ENCODE measurements around the gene ZNF606.
"Not testable (repeated sequence)": the region's sequence is repeated elsewhere in the genome, so short reads cannot be mapped to it uniquely, and the experiment has no call there.

ZNF606 gene

GRCh38 chr19:58009666-58010301, 7.2 kb upstream of the ZNF606 start:
- peak; percentile 39 for DNase-seq

- no peak for DNase-seq
These were observed 6.7 kb upstream of the ZNF606 start for GRCh38 chr19:58009301-58009665.

DNA sequence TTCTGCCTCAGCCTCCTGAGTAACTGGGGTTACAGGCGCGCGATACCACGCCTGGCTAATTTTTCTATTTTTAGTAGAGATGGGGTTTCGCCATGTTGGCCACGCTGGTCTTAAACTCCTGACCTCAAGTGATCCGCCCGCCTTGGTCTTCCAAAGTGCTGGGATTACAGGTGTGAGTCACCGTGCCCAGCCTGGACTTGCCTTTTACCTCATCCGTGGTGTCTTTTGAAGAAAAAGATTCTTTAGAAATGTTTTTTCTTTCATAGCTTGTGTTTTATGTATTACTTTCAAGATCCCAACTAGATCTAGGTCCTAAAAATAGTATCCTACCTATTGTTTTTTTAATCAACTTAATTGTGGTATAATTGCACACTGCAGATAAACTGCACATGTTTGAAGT, 6.3 kb upstream of the ZNF606 start:
- DNase-seq, result not testable (repeated sequence)

DNA sequence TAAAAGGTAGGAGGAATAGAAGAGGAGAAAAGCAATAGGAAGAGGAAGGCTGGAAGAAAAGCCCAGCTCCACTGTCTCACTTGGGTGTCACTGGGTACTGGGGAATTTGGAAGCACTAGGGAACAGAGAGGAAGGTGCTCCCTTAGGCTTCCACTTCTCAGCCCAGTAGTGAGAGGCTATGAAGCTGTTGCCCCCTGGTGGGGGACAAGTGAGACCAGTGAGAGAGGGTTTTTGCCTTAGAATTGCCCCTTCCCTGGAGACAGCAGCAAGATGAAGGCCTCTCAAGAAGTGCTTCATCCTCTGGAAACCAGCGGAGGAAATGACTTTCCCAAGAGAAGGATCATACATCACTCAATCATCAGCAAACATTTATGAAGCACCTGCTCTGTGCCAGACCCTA, 4.7 kb upstream of the ZNF606 start:
- no peak for DNase-seq

GRCh38 chr19:58003174-58003828, 681 bp upstream of the ZNF606 start:
- DNase-seq, result no peak

DNA sequence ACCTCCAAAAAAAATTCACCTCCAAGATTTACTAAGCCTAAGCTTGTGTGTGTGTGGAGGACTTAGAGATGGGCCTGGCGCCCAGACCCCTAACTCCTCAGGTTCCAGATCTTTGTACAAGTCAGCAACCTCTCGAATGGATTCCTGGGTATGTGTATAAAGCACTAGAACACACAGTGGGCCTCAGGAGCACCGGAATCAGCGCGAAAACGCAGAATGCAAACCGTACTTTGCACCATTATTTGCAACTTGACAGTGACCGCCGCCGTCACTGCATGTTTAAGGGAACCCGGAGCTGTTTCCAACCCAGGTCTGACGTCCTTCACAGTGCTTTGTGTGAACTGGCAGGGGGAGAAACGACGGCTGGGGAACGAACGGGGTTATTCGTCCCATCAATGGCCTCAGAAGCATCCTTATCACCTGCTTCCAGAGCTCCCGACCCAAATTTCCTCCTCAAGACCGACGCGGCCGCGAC, 688 bp downstream of the ZNF606 start:
- DNase-seq, result no peak

- DNase-seq, result no peak
These were observed 1.9 kb downstream of the ZNF606 start for GRCh38 chr19:58000677-58001076.

DNA sequence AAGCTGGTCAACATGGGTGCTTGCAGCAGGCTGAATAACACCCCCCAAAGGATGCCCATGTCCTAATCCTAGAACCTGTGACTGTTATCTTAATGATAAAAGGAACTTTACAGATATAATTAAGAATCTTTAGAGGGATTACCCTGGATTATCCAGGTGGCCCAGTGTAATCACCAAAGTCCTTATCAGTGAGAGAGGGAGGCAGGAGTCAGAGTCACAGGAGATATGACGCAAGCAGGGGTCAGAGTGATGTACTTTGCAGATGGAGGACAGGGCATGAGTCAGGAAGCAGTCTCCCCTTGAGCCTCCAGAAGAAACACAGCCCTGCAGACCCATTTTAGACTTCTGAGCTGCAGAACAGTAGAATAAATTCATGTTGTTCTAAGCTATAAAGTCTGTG, 9.8 kb downstream of the ZNF606 start:
- no peak for DNase-seq

GRCh38 chr19:57978586-57979289, 23.9 kb downstream of the ZNF606 start:
- DNase-seq, result no peak

GRCh38 chr19:57974434-57974833, 28.2 kb downstream of the ZNF606 start, which contains the start of gene C19orf18:
Gene C19orf18, minus strand, starts transcription at chr19:57974534. Its CDS starts 102 bp downstream, at chr19:57974432.
- DNase-seq, result no peak

GRCh38 chr19:57964761-57965160, 37.9 kb downstream of the ZNF606 start:
- no peak for DNase-seq

DNA sequence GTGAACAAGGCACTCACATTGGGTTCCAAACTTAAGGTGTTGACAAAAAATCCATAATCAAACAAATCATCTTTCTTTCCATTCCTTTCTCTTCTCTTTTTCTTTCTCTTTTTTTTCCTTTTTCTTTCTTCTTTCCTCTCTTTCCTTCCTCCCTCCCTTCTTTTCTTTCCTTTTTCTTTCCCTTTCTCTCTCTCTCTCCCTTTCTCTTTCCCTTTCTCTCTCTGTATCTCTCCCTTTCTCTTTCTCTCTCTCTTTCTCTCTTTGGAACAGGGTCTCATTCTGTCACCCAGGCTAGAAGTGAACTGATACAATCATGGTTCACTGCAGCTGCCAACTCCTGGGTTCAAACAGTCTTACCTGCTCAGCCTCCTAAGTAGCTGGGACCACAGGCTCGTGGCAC, 40.8 kb downstream of the ZNF606 start:
- DNase-seq, result no peak

GRCh38 chr19:57954996-57955395, 47.6 kb downstream of the ZNF606 start:
- DNase-seq, result no peak

- DNase-seq, result no peak
These were observed 52.9 kb downstream of the ZNF606 start for GRCh38 chr19:57949702-57950101.

DNA sequence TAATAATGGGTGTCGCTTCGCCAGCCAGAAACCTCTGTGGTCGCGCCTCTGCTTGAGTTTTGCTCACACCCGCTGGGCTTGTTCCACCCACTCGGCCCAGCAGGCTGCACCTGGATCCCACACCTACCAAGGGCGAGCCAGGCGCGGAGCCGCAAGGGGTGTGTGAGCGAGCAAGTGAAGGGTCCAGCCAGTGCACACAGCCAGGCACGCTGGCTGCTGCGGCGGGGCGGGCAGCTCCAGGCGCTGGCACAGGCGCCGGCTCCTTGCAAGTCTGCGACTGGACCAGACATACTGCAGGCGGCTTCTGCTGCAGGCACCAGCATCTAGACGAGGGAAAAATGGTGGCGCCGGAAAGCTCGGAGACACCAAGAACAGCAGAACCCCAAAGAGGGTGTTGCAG, 53.3 kb downstream of the ZNF606 start:
- DNase-seq, result no peak

GRCh38 chr19:57947419-57948134, 55.0 kb downstream of the ZNF606 start, which contains the start of gene ZNF256:
Gene ZNF256, minus strand, starts transcription at chr19:57947706. Its CDS starts 232 bp downstream, at chr19:57947474.
- peak; percentile 93 for DNase-seq

GRCh38 chr19:57947088-57947418, 55.6 kb downstream of the ZNF606 start:
- DNase-seq, result no peak

DNA sequence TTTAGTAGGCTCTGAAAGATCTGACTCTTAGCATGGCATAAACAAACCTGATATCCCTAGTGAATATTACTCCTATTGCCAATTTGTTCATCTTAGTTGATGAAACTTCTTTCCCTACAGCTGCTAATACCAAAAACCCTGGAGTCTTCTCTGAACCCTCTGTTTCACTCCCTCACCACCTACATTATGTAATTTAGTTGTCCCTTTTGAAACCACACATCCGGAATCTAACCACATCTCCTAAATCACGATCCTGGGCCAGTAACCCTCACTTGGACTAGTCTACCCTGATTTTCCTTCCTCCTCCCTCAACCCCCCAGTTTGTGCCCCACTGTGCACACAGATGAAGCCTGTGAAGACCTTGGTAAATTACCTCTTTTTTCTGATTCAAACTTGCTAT, 56.3 kb downstream of the ZNF606 start:
- DNase-seq, result no peak

DNA sequence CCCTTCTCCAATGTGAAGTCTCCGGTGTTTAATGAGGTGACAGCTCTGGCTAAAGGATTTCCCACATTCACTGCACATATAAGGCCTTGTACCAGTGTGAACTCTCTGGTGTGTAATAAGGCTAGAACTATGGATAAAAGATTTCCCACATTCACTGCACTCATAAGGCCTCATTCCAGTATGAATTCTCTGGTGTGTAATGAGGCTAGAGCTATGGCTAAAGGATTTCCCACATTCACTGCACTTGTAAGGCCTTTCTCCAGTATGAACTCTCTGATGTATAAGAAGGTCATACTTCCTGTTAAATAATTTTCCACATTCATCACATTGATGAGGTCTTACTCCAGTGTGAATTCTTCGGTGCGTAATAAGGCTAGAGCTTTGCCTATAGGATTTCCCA, 61.0 kb downstream of the ZNF606 start:
- no peak for DNase-seq

DNA sequence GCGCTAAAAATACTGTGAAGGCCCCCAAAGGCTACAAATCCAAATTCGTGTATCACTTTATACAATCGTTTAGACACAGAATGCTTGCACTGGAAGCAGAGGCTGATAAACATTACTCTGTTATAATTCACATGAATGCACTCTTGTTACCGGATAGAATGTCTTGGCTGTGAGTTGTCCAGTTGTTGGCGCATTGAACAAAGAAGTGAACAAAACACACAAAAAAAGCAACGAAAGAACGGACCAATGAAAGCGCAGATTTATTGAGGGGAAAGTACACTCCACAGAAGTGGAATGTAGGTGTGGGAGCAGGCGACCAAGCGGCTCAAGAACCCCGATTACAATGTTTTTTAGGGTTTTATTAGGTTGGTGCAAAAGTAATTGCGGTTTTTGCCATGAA, 66.9 kb downstream of the ZNF606 start:
- DNase-seq, result no peak

DNA sequence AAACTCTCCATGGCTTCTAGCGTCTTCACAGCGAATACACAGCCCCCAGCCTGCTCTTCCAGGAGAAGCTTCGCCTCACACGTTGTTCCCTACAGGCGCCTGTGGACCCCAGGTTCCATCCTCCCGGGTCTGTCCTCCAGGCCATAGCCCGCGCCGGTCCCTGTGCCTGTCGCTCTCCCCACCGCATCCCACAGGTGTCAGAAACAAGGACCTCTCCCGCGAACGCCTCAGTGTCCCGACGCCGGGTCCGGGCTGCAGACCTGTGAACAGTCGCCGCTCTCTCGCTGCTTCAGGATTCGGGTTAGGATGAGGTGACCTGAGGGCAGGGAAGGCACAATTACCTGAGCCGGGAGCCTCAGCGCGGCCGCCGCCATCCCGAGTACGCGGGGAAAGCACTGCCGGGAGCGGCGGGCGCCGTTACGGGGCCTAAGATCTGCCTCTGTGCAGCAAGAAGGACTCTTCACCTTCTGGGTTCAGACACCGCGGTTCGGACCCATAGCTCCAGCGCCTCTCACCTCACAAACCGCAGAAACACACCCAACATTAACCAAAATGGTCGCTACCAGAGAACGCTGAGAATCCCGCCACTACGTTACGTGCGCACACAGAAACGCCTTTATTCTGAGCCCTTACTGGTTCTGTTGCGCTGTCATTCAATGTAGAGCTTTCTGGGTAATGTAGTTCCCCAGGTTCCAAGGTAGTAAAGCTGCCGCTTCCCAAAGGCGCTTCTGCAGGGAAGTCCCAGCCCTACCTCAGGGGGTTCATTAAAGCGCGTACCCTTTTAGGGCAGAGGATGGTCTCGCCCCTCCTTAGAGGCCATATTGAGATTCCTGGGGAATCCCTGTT, 67.6 kb downstream of the ZNF606 start, which contains the start of gene ZNF418:
ZNF418 (minus strand) TSS at position 583 of the 846 bp plus-strand sequence. CDS start 1,580 bp downstream, outside the sequence.
- DNase-seq, result no peak

- no peak for DNase-seq
These were observed 75.0 kb downstream of the ZNF606 start for GRCh38 chr19:57927587-57927986.

All from NCI-H1436 treated with DMSO at 0.1 percent for 48 hours (cell line).